ENCODE results near the gene OGFOD2. TPM values are rescaled to one million over a fixed set of nuclear protein-coding genes. Genes with fewer than 3 reads are reported as not detected.

OGFOD2 gene
- total RNA-seq, 3 donors from 2014 or later, result 9.0 to 16.5 (median 12.1) TPM

- Histone ChIP-seq H3K4me1 (peaks cover 0 to 7% of the 10 kb centered on the region in 2 donors), H3K27me3 (no peaks in the 10 kb centered on the region), H3K4me3 (no peak overlapping the region), H3K36me3 (no peaks in the 10 kb centered on the region), H3K9me3 (no peaks in the 10 kb centered on the region), H3K27ac (no peak overlapping the region)
- intact Hi-C loops (cut with DNase I; ENCODE audit: low total_unique reads), result loop anchor here (5.0 kb wide), 1 partner anchor 1536 kb away; no protein-coding TSS in a partner anchor
- TF ChIP-seq POLR2A (IDR thresholded peaks at IDR 0.05) (no peak), POLR2AphosphoS5 (IDR thresholded peaks at IDR 0.05) (no peak), CTCF (IDR thresholded peaks at IDR 0.05) (no peak)
- no peak for DNase-seq (ENCODE audit: low spot score in 2 of 2)
Measured at GRCh38 chr12:122988036-122988435, 13.0 kb downstream of the OGFOD2 start.

- intact Hi-C loops (cut with DNase I; ENCODE audit: low total_unique reads), result loop anchor here (5.0 kb wide), 1 partner anchor 1536 kb away; no protein-coding TSS in a partner anchor
- H3K27me3 ChIP-seq, result no peaks in the 10 kb centered on the region
- TF ChIP-seq CTCF (IDR thresholded peaks at IDR 0.05) (no peak), POLR2AphosphoS5 (IDR thresholded peaks at IDR 0.05) (no peak), POLR2A (IDR thresholded peaks at IDR 0.05) (no peak)
- H3K9me3 ChIP-seq, result no peaks in the 10 kb centered on the region
- no peak for DNase-seq (ENCODE audit: low spot score in 2 of 2)
- H3K36me3 ChIP-seq, result no peaks in the 10 kb centered on the region
- H3K4me1 ChIP-seq, result peaks cover 0 to 7% of the 10 kb centered on the region in 2 donors
- no peak overlapping the region for H3K27ac ChIP-seq
- H3K4me3 ChIP-seq, result no peak overlapping the region
Measured at GRCh38 chr12:122988612-122989212, 13.7 kb downstream of the OGFOD2 start.

- intact Hi-C loops (cut with DNase I; ENCODE audit: low total_unique reads), result loop anchor here (5.0 kb wide), 1 partner anchor 1537 kb away; no protein-coding TSS in a partner anchor
- no peaks in the 10 kb centered on the region for H3K27me3 ChIP-seq
- no peak for DNase-seq (ENCODE audit: low spot score in 2 of 2)
- H3K36me3 ChIP-seq, result no peaks in the 10 kb centered on the region
- H3K4me1 ChIP-seq, result peaks cover 0 to 2% of the 10 kb centered on the region in 2 donors
- no peaks in the 10 kb centered on the region for H3K9me3 ChIP-seq
- TF ChIP-seq POLR2A (IDR thresholded peaks at IDR 0.05), result no peak
- TF ChIP-seq CTCF (IDR thresholded peaks at IDR 0.05), result no peak
- TF ChIP-seq POLR2AphosphoS5 (IDR thresholded peaks at IDR 0.05), result no peak
- H3K4me3 ChIP-seq, result no peak overlapping the region
- no peak overlapping the region for H3K27ac ChIP-seq
Measured at GRCh38 chr12:122989225-122989839, 14.3 kb downstream of the OGFOD2 start.

GRCh38 chr12:122989874-122990419, 14.9 kb downstream of the OGFOD2 start:
- intact Hi-C loops (cut with DNase I; ENCODE audit: low total_unique reads), result loop anchor here (5.0 kb wide), 1 partner anchor 1538 kb away; no protein-coding TSS in a partner anchor
- DNase-seq (ENCODE audit: low spot score in 2 of 2), result no peak

More at GRCh38 chr12:122989874-122990419, 14.9 kb downstream of the OGFOD2 start:
- H3K27ac ChIP-seq, result no peak overlapping the region
- no peaks in the 10 kb centered on the region for H3K4me1 ChIP-seq
- no peak overlapping the region for H3K4me3 ChIP-seq
- H3K36me3 ChIP-seq, result no peaks in the 10 kb centered on the region
- H3K27me3 ChIP-seq, result no peaks in the 10 kb centered on the region
- TF ChIP-seq POLR2AphosphoS5 (IDR thresholded peaks at IDR 0.05) (no peak), CTCF (IDR thresholded peaks at IDR 0.05) (no peak), POLR2A (IDR thresholded peaks at IDR 0.05) (no peak)
- H3K9me3 ChIP-seq, result no peaks in the 10 kb centered on the region
